GM19438 (cell line): ENCODE data around the gene DLG2.

Experiments used
- ATAC-seq: cut with Tn5 transposase; IDR thresholded peaks from one replicate; pipeline ENCODE4 v1.9.1; 2021; ENCODE audit warnings: low read depth; ENCODE audit not compliant: unreplicated experiment

DLG2 gene

DNA sequence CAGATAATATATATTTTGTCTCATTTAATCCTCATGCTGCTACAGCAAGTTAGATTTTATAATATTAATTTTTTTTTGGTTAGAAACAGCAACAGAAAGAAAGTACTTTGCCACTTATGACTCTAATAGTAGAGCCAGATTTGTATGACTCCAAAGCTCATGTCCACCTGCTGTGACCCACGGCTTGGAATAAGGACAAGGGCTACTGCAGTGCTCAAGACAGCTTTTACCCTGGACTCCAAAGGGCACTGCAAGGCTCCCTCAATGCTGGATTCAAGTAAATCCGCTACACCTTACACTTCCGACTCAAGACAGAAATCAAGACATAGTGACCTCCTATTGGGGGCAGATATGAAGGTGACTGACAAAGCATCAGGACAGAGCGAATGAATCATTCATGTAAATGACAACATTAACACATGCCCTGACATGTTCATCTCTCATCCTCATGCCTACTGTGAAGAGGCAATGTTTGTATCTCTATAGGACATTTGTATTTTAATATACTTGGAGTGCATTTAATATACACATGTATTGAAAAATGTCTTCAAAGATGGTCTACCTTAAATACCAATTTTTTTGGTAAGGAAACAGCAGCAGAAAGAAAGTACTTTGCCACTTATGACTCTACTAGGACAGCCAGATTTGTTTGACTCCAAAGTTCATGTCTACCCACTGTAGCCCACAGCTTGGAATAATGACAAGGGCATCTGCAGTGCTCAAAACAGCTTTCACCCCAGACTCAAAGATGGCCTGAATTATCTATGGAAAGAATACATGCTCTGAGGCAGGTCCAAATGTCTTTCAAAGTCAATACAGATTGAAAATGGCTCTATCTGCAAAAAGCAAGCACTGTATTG lies 1965.4 kb downstream of the DLG2 start:
- no peak for ATAC-seq

DNA sequence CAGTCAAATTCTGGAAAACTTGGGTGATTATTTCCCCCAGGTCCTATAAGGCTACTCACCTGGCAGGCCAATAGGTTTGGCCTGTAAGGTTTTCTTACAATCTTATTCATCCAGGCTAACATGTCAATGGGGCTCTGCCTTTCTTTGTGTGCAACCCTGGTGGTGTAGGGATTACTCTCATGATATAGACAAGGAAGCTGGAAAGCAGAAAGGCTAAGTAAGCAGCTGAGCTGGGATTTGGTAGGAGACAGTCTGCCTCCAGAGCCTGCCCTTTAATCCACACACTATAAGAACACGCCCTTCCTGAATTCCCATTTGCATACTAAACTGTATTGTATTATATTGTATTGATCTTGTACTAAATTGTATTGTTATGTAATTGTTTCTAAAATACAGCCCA lies 1967.7 kb downstream of the DLG2 start:
- no peak for ATAC-seq

GRCh38 chr11:83656796-83657330 lies 1970.3 kb downstream of the DLG2 start:
- no peak for ATAC-seq

GRCh38 chr11:83655976-83656375 lies 1971.2 kb downstream of the DLG2 start:
- ATAC-seq: no peak

GRCh38 chr11:83649528-83649855 lies 1977.7 kb downstream of the DLG2 start:
- ATAC-seq: no peak

DNA sequence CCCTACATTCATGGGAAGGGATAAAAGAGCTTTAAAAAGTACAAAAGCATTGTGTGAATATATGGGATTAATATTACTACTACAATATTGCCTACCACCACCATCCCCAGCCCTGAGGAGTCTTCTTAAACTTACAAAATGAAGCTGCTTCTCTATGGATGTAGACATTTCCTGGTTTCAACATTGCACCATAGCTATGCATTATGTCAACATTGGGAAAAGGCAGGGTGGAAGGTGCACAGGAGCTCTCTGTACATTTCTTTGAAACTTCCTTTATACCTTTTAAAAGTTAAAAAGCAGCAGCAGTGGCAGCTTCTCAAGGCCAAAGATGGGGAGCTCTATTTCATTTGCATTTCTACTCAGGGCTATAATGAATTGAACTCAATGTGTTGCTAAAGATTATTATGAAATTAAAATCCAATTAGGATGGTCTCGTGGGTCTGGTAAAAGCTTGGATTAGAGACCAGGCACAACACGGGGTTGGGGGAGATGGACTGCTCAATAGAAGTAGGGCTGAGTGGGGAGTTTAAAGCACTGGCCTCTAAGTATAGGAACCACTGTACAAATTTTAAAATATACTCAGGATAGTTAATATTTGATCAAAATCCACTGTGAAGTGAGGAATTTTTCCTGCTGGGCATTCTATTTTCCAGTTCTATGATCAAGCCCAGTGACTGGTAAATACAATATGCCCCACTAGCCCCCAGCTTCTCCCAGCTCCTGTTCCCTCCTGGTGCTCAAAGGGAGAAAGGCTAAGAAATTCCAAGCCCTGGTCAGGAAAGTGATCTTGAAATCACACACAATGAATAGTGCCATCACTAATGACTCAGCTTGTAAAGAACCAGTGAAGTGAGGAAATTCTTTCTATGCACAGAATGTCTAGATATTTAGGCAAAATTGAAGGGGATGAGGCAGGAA lies 1978.3 kb downstream of the DLG2 start:
- no peak for ATAC-seq

- no peak for ATAC-seq
Measured at GRCh38 chr11:83645561-83645960, 1981.6 kb downstream of the DLG2 start.

DNA sequence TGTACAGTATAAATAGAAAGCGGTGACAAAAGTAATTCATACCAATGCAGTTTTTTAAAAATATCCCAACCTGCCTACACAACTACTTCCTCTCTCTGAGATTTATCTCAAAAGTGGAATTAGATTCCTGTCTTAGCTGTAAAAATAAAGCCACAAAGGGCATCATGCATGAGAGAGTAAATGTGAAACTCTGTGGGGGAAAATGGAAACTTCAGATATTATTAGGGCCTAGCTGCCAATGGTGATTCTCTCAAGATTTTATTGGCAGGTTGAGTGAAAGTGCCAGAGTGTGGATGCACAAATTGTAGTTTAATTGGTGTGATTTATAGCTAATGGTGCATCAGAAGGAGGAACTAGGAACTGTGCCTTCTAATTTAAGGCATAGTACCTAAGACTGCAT lies 1984.0 kb downstream of the DLG2 start:
- no peak for ATAC-seq

DNA sequence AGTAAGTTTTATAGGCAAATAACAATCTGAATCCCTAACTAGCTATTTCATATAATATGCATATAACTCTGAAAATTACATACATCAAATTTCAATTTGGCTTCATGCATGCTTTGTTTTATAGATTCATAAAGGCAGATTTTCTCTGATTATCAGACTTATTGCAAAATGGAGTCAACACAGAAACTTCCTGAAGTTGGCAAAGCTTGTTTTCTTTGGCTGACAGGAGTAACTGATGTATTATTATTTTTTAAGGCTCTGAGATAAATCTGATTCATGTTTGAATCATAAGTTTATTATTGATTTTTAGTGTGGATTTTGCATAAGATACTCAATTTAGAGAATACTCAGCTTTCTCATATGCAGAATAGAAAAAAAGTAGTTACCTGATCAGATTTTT lies 1984.6 kb downstream of the DLG2 start:
- no peak for ATAC-seq

DNA sequence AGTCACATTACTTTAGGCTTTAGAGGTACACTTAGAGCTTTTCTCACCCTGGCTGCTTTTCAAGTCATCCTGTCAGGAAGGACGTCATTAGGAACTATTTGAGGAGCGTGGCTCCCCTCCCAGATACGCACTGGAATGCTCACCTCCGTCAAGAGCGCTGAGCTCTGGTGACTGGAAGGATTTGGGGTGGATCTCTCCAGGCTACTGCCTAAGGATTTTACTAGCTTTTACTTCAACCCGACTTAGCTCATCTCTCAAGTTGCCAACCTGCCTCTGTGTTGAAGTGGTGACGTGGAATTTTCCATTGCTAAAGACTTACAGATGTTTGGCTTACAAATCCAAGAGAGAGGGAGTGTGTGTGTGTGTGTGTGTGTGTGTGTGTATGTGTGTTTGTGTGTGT lies 1985.6 kb downstream of the DLG2 start:
- ATAC-seq: no peak

GRCh38 chr11:83639995-83640758 lies 1987.0 kb downstream of the DLG2 start:
- no peak for ATAC-seq

DNA sequence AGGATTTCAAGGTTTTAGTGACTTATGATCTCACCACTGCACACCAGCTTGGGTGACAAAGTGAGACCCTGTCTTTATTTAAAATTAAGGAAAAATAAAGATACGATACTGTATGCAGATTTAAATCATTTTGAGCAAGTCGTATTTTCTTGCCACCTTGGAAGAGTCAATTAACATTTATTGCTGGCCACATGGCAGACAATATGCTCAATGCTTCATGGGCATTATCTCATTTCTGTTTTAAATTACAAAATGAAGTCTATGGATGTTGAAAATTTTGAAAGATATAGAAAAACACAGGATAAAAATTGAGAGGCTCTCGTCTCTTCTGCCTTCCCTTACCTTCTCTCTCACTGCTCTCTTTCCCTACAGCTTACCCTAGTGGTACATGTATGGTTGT lies 1992.0 kb downstream of the DLG2 start:
- ATAC-seq: no peak

DNA sequence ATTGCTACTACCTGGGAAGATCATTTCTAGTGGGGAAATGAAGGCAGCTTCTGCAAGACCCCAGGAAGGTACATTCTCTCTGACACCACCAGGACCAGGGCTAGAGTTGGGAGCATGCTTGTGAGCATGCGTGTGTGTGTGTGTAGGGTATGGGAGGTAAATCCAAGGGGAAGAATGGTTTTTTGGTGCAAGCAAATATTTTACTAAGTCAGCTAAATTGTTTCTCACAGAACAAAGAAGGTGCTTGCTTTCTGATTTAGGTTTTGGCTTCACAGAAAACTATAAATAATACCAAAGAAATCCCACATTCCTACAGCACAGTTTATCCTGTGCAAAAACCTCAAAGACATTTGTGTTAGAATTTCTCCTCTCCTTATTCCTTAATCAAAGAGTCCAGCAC lies 1996.9 kb downstream of the DLG2 start:
- ATAC-seq: no peak

DNA sequence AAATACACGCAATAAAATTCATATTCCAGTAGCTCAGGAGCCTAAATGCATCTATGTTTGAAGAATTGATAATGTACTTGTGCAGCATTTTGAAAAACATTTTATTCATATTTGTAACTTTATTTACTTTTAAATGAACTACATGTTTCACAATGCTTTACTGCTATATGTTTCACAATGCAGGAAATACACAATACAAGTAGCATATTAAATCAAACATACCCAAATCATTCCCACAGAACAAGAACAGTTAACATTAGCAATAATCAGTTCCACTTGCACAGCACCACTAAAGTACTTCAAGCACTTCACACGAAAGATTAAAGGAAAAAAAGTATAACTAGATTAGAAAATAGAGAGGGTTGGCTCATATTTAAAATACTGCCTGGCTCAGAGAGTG lies 1997.4 kb downstream of the DLG2 start:
- no peak for ATAC-seq

GRCh38 chr11:83628622-83629355 lies 1998.4 kb downstream of the DLG2 start:
- ATAC-seq: no peak

DNA sequence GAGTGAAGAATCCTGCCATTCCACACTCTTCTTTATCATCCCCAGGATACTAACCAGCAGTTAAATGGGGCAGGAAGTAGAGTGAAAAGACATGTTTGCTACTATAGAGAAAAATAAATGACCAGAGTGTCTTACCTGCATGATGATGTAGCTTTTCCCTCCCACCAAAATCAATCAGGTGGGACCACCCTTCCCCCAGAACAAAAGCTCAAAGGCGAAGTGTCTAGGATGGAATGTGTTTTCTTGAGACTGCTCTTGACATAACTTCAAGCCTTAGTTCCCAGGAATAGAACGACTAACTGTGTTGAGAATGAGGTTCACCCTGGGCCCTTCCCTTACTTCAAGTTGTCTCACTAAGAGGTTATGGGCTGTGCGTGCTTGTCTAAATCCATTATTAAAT lies 2001.8 kb downstream of the DLG2 start:
- ATAC-seq: no peak

DNA sequence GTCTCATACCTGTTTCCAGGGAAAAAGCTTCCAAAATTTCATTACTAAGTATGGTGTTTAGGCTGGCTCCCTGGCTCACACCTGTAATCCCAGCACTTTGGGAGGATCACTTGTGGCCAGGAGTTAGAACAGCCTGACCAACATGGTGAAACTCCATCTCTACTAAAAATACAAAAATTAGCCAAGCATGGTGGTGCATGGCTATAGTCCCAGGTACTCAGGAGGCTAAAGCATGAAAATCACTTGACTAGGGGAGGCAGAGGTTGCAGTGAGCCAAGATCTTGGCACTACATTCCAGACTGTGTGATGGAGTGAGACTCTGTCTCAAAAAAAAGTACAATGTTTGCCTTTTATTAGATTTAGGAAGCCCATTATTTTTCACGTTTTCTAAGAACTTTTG lies 2009.5 kb downstream of the DLG2 start:
- no peak for ATAC-seq

- peak; percentile 28 for ATAC-seq
Measured at GRCh38 chr11:83613767-83614121, 2013.4 kb downstream of the DLG2 start.

GRCh38 chr11:83612891-83613766 lies 2014.0 kb downstream of the DLG2 start:
- peak; percentile 94 for ATAC-seq
